ENCODE measurements around the gene RPL35A.
A peak's percentile ranks its signal among the peaks of the same experiment; 100 is the strongest.
"Not testable (repeated sequence)": the region's sequence is repeated elsewhere in the genome, so short reads cannot be mapped to it uniquely, and the experiment has no call there.

Gene RPL35A

DNA sequence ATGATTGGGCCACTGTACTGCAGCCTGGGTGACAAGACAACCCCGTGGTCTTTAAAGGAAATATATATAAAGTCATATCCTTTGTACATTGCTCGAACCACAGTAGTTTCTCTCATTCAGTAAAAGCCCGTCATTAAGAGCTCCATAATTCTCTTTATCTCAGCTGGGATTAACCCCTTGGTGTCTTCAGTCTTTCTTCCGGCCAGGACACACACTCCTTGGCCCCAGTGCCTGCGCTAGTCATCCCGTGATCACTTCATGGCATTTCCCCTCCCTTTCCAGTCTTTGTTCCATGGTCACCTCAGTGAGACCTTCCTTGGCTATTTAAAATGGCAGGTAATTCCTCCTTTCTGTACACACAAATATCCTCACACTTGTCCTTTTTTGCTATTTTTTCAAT is 3.3 kb downstream of the RPL35A start:
- DNase-seq (ENCODE audit: low read depth, low spot score): no peak
- H3K4me3 ChIP-seq (ENCODE audit: insufficient read length, low read depth): no peak overlapping the region
- peak overlapping the region; percentile 54 for H3K9ac ChIP-seq (ENCODE audit: insufficient read length, low read depth)
- H3K36me3 ChIP-seq (ENCODE audit: insufficient read depth, insufficient read length, low read length): peaks cover 70% of the 10 kb centered on the region
- TF ChIP-seq YY1 (IDR thresholded peaks at IDR 0.05; ENCODE audit: insufficient read depth, insufficient read length): no peak
- no peak for TF ChIP-seq SUZ12 (IDR thresholded peaks at IDR 0.05; ENCODE audit: extremely low read depth, insufficient read depth, insufficient read length)
- TF ChIP-seq ZNF274 (IDR thresholded peaks at IDR 0.05; ENCODE audit: low read depth, low read length): no peak
- H3K4me1 ChIP-seq (ENCODE audit: insufficient read depth, insufficient read length): peaks cover 3% of the 10 kb centered on the region
- no peaks in the 10 kb centered on the region for H3K27me3 ChIP-seq (ENCODE audit: insufficient read depth, insufficient read length)
- no peaks in the 10 kb centered on the region for H3K9me3 ChIP-seq (ENCODE audit: insufficient read depth, low read length)

DNA sequence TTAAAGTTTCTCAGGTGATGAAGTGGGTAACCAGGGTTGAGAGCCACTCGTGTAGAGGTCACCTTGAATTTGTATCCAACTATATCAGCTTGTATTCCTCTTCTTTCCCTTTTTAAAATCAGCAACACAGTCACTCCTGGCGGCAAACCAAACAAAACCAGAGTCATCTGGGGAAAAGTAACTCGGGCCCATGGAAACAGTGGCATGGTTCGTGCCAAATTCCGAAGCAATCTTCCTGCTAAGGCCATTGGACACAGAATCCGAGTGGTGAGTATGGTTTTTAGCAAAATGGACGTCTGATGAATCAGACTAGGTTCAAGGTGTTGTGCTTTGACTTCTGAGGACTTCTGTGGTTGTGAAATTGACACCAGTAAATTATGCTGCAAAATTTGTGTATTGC is 3.9 kb downstream of the RPL35A start:
- TF ChIP-seq ZNF274 (IDR thresholded peaks at IDR 0.05; ENCODE audit: low read depth, low read length) (no peak), YY1 (IDR thresholded peaks at IDR 0.05; ENCODE audit: insufficient read depth, insufficient read length) (no peak), SUZ12 (IDR thresholded peaks at IDR 0.05; ENCODE audit: extremely low read depth, insufficient read depth, insufficient read length) (no peak)
- DNase-seq (ENCODE audit: low read depth, low spot score): no peak
- peaks cover 70% of the 10 kb centered on the region for H3K36me3 ChIP-seq (ENCODE audit: insufficient read depth, insufficient read length, low read length)
- no peak overlapping the region for H3K9ac ChIP-seq (ENCODE audit: insufficient read length, low read depth)
- no peaks in the 10 kb centered on the region for H3K27me3 ChIP-seq (ENCODE audit: insufficient read depth, insufficient read length)
- H3K4me3 ChIP-seq (ENCODE audit: insufficient read length, low read depth): no peak overlapping the region
- peaks cover 3% of the 10 kb centered on the region for H3K4me1 ChIP-seq (ENCODE audit: insufficient read depth, insufficient read length)
- H3K9me3 ChIP-seq (ENCODE audit: insufficient read depth, low read length): no peaks in the 10 kb centered on the region

DNA sequence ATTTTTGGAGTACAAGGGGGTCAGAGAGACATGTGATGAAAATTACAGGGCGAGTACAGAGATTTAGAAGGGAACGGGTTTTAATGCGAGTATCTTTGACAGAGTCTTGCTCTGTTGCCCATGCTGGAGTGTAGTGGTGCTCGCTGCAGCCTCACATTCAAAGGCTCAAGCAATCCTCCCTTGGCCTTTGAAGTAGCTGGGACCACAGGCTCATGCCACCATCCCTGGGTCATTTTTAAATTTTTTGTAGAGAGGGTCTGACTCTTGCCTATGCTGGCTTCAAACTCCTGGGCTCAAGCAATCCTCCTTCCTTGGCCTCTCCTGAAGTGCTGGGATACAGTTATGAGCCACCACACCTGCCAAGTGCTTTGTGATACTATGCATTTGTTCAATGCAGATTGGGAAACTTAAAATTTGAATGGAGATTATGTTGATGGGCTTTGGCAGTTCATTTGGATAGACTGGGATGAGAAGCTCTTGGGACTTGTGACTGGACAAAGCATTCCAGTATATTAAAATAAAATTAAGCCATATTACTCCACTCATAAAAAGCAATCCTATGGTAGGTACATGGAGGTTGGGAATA is 6.0 kb downstream of the RPL35A start:
- no peaks in the 10 kb centered on the region for H3K9me3 ChIP-seq (ENCODE audit: insufficient read depth, low read length)
- H3K9ac ChIP-seq (ENCODE audit: insufficient read length, low read depth): peak overlapping the region; percentile 42
- no peak overlapping the region for H3K4me3 ChIP-seq (ENCODE audit: insufficient read length, low read depth)
- peaks cover 3% of the 10 kb centered on the region for H3K4me1 ChIP-seq (ENCODE audit: insufficient read depth, insufficient read length)
- no peak for TF ChIP-seq YY1 (IDR thresholded peaks at IDR 0.05; ENCODE audit: insufficient read depth, insufficient read length)
- no peak for TF ChIP-seq ZNF274 (IDR thresholded peaks at IDR 0.05; ENCODE audit: low read depth, low read length)
- no peak for TF ChIP-seq SUZ12 (IDR thresholded peaks at IDR 0.05; ENCODE audit: extremely low read depth, insufficient read depth, insufficient read length)
- no peak for DNase-seq (ENCODE audit: low read depth, low spot score)
- peaks cover 4% of the 10 kb centered on the region for H3K27me3 ChIP-seq (ENCODE audit: insufficient read depth, insufficient read length)
- H3K36me3 ChIP-seq (ENCODE audit: insufficient read depth, insufficient read length, low read length): peaks cover 63% of the 10 kb centered on the region

DNA sequence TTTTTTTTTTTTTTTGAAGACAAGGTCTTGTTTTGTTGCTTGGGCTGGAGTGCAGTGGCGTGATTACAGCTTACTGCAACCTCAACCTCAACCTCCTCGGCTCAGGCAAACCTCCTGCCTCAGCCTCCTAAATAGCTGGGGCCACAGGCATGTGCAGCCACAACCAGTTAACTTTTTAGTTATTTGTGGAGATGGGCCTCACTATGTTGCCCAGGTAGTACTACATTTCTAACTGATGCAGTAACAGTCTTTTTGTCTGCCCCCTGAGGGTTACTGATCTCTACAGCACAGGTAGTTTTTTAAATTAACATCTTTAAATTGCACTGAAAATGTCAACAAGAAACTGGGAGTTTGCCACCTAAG is 6.6 kb downstream of the RPL35A start:
- H3K4me1 ChIP-seq (ENCODE audit: insufficient read depth, insufficient read length): peaks cover 3% of the 10 kb centered on the region
- no peak overlapping the region for H3K4me3 ChIP-seq (ENCODE audit: insufficient read length, low read depth)
- no peak for DNase-seq (ENCODE audit: low read depth, low spot score)
- no peaks in the 10 kb centered on the region for H3K9me3 ChIP-seq (ENCODE audit: insufficient read depth, low read length)
- H3K36me3 ChIP-seq (ENCODE audit: insufficient read depth, insufficient read length, low read length): peaks cover 57% of the 10 kb centered on the region
- TF ChIP-seq SUZ12 (IDR thresholded peaks at IDR 0.05; ENCODE audit: extremely low read depth, insufficient read depth, insufficient read length) (no peak), YY1 (IDR thresholded peaks at IDR 0.05; ENCODE audit: insufficient read depth, insufficient read length) (no peak), ZNF274 (IDR thresholded peaks at IDR 0.05; ENCODE audit: low read depth, low read length) (no peak)
- H3K27me3 ChIP-seq (ENCODE audit: insufficient read depth, insufficient read length): peaks cover 5% of the 10 kb centered on the region
- no peak overlapping the region for H3K9ac ChIP-seq (ENCODE audit: insufficient read length, low read depth)

DNA sequence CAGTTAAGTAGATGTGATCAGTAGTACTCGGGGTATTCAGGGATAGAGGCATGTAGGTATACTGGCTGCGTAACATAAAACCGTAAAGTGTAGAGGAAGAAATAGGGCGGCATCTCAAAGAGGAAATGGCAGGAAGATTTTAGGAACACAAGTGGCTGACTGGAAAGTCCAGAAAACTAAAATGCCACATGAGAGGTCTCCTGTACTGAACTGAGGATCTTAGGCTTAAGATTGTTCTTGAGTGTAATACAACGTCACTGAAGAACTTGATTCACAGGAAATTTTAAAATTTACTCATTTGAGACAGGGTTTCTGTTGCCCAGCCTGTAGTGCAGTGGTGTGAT is 7.8 kb downstream of the RPL35A start:
- H3K4me3 ChIP-seq (ENCODE audit: insufficient read length, low read depth): no peak overlapping the region
- no peak for DNase-seq (ENCODE audit: low read depth, low spot score)
- peaks cover 45% of the 10 kb centered on the region for H3K36me3 ChIP-seq (ENCODE audit: insufficient read depth, insufficient read length, low read length)
- no peaks in the 10 kb centered on the region for H3K9me3 ChIP-seq (ENCODE audit: insufficient read depth, low read length)
- no peak for TF ChIP-seq ZNF274 (IDR thresholded peaks at IDR 0.05; ENCODE audit: low read depth, low read length)
- no peak for TF ChIP-seq YY1 (IDR thresholded peaks at IDR 0.05; ENCODE audit: insufficient read depth, insufficient read length)
- no peak for TF ChIP-seq SUZ12 (IDR thresholded peaks at IDR 0.05; ENCODE audit: extremely low read depth, insufficient read depth, insufficient read length)
- no peak overlapping the region for H3K9ac ChIP-seq (ENCODE audit: insufficient read length, low read depth)
- H3K4me1 ChIP-seq (ENCODE audit: insufficient read depth, insufficient read length): peaks cover 3% of the 10 kb centered on the region
- peaks cover 5% of the 10 kb centered on the region for H3K27me3 ChIP-seq (ENCODE audit: insufficient read depth, insufficient read length)

DNA sequence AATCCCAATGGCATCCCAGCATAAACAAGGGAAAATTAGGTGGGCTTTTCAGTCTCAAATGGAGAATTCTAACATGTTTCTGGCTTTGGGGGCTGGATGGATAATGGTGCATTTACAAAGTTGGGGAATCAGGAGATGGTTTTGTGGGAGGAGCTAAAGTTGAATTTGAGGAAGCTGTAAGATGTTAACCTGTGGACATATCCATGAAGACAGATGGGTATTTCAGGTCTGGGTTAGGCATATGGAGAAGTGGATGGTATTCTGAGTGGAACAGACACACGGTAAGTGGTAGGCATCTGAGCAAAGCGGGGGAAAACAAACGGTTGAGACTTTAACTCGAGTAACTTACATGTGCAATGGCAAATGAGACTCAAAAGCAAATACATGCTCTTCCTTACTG is 8.4 kb downstream of the RPL35A start:
- H3K4me1 ChIP-seq (ENCODE audit: insufficient read depth, insufficient read length): peaks cover 2% of the 10 kb centered on the region
- no peak overlapping the region for H3K9ac ChIP-seq (ENCODE audit: insufficient read length, low read depth)
- peaks cover 5% of the 10 kb centered on the region for H3K27me3 ChIP-seq (ENCODE audit: insufficient read depth, insufficient read length)
- no peak for DNase-seq (ENCODE audit: low read depth, low spot score)
- no peaks in the 10 kb centered on the region for H3K9me3 ChIP-seq (ENCODE audit: insufficient read depth, low read length)
- peaks cover 39% of the 10 kb centered on the region for H3K36me3 ChIP-seq (ENCODE audit: insufficient read depth, insufficient read length, low read length)
- TF ChIP-seq ZNF274 (IDR thresholded peaks at IDR 0.05; ENCODE audit: low read depth, low read length): no peak
- TF ChIP-seq SUZ12 (IDR thresholded peaks at IDR 0.05; ENCODE audit: extremely low read depth, insufficient read depth, insufficient read length): no peak
- H3K4me3 ChIP-seq (ENCODE audit: insufficient read length, low read depth): no peak overlapping the region

DNA sequence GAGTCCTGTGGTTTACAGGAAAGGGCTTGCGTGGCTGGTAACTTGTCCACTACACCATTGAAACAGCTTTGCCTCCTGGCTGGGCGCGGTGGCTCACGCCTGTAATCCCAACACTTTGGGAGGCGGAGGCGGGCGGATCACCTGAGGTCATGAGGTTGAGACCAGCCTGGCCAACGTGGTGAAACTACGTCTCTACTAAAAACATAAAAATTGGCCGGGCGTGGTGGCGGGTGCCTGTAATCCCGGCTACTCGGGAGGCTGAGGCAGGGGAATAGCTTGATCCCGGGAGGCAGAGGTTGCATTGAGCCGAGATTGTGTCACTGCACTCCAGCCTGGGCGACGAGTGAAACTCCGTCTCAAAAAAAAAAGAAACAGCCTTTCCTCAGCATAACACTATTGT is 8.9 kb downstream of the RPL35A start:
- not testable (repeated sequence) for DNase-seq (ENCODE audit: low read depth, low spot score); H3K9me3 ChIP-seq (ENCODE audit: insufficient read depth, low read length); H3K27me3 ChIP-seq (ENCODE audit: insufficient read depth, insufficient read length); H3K4me3 ChIP-seq (ENCODE audit: insufficient read length, low read depth); H3K4me1 ChIP-seq (ENCODE audit: insufficient read depth, insufficient read length); H3K9ac ChIP-seq (ENCODE audit: insufficient read length, low read depth)
- peaks cover 34% of the 10 kb centered on the region for H3K36me3 ChIP-seq (ENCODE audit: insufficient read depth, insufficient read length, low read length)

DNA sequence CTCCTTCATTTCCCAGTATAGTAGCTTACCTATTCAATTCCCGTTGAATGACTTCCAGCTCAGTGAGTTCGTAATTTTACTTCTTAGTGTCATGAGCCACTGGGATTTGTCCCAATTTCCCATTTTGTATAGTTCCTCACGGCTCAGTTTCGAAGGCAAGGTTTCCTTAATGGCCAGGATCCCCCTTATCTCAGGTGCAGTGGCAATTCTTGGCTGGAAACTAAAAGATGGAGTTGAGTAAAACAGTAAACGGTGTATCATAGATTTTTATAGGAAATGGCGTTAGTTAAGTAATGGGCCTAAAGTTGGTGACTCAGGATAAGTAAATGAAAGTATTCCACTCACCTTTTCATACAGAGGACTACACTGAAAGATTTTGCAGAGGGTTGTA is 9.5 kb downstream of the RPL35A start:
- TF ChIP-seq YY1 (IDR thresholded peaks at IDR 0.05; ENCODE audit: insufficient read depth, insufficient read length): no peak
- TF ChIP-seq ZNF274 (IDR thresholded peaks at IDR 0.05; ENCODE audit: low read depth, low read length): no peak
- TF ChIP-seq SUZ12 (IDR thresholded peaks at IDR 0.05; ENCODE audit: extremely low read depth, insufficient read depth, insufficient read length): no peak
- DNase-seq (ENCODE audit: low read depth, low spot score): no peak
- Histone ChIP-seq H3K9me3 (ENCODE audit: insufficient read depth, low read length) (no peaks in the 10 kb centered on the region), H3K9ac (ENCODE audit: insufficient read length, low read depth) (peak overlapping the region; percentile 43), H3K36me3 (ENCODE audit: insufficient read depth, insufficient read length, low read length) (peaks cover 28% of the 10 kb centered on the region), H3K27me3 (ENCODE audit: insufficient read depth, insufficient read length) (peaks cover 5% of the 10 kb centered on the region), H3K4me3 (ENCODE audit: insufficient read length, low read depth) (peak overlapping the region; percentile 91), H3K4me1 (ENCODE audit: insufficient read depth, insufficient read length) (no peaks in the 10 kb centered on the region)
